Amygdala (tissue), 56 donors: ENCODE data around the gene TBR1.
A peak's percentile ranks its signal among the peaks of the same experiment; 100 is the strongest.

Experiments used
- DNase-seq, 56 donors: peaks; one replicate each; lab custom pipeline; 2025; lab: John Stamatoyannopoulos, UW

TBR1 gene

DNA sequence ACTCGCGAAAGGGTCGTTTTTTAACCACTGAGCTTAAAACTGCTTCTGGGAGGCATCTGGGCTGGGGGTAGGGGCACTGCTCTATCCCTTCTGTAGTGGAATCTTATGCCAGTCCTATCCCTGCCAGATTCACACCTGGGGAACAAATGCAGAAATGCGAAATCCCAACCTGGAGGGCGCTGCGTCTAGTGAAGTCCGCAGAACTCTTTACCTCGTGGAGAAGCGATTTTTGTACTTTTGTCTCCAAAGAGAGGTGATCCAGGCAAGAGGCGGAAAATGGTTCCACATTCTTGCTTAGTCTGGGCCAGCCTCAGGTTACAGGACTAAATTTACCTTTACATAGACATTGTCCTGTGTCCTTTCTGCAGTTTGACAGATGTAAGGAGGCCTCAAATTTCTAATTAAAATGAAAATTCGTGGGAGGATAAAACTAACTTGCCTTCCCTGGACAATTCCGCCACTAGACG is 10.4 kb downstream of the TBR1 start:
- DNase-seq, result no peak

DNA sequence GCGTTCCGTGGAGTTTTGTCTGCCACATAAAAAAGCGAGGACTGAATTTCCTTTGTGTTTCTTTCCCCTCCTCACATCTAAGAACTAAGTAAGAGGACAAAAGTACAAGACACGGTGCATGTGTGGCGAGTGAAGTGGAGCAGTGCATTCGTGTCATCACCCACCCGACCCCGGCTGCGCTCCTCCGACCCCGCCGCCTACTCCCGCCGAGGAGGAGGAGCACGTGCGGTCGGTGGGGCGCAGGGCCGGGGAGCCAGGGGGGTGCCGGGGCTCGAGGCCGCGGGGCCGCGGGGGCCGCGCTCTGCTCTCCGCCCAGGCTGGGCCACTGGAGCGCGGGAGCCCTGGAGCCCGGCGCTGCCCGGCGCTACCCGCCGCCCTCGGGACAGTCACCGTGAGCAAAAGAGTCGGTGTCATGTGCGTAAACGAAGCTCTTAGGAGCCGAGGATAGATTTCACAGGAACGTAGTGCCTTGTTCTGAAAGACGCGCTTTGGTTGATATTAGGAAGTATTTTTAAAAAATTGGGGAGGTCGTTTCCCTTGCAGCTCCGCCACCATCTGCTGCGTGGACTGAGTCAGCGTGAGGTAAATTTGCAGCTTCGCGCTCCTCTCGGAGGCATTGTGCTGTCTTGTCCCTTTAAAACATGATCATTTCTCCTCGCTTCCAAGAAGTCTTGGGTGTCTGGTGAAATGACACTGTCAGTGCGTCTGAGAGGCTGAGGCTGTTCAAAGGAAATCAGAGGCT is 11.0 kb downstream of the TBR1 start:
- DNase-seq, result peak in 3 of 56 donors; percentile 13 to 17 (median 15)

DNA sequence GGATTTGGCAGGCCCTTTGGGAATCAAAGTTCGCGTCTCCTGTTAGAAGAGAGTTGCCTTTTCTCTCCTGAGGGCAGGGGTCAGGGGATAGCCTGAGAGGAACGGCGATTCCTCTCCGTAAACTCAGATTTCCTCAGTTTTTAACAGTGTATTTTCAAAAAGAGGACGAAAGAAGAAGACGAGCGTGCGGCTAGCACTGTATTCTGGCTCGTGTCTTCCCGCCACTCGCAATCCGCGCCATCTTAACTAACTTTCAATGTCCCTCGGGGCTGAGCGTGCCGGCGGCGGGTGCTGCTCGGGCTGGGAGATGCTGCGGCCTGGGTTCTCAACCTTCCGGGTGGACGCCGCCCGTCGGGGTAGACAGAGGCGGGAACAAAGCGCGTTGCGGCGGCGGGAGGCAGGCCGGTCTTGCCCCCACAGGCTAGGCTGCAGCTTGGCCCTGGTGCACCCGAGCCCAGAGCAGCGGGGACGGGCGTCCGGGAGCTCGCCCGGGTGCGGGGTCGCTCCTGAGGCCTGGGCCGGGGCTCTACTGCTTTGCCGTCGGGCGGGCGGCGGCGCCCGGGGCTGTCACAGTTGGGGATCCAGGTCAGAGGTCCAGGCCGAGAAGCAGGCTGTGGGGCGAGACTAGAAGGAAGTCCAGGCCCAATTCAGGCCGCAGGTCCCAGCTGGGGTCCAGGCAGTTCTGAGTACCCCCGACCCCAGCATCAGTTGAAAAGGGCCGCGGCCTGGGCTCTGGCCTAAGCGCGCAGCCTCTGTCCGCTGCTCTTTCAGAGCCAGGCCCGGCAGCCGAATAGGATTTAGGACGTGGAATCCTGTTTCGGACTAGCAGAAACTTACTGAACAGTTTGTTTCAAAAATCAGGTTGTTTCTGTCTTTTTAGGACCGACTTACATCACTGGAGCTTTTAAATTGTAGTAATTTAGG is 11.8 kb downstream of the TBR1 start:
- DNase-seq, result no peak

DNA sequence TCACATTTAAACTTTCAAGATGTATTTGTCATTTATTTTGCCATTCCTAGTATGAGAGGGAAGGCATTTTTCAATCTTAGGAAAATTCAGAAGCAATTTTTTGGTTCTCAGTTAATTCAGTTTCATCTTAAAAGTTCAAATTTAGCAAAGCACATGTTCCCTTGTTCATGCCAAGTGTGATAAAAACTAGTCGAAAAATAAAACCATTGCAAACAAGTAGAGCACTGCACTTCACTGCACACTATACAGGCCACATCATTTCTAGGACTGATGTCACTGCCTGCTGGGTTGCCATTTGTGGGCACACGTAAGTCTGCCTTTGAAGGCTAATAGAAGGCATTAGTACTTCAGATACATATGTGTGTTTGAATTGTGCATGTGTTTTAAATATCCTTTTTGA is 14.3 kb downstream of the TBR1 start:
- DNase-seq, result no peak

DNA sequence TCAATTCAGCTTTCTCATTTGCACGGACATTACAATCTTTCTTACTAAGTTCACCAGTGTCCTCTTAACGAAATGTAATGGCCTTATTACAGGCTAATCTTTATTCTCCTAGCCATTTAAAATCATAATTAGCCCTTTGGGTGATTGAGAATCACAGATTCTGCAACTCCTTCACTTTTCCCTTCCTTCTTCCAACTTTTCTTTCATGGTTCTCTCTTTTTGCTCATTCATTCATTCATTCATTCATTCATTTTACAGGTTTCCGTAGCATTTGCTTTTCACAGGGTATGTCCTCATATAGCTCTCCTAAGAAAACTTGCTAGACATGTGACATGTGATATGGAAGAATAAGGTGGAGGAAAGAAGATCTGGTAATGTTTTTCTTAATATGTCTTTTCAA is 16.0 kb downstream of the TBR1 start:
- no peak for DNase-seq

DNA sequence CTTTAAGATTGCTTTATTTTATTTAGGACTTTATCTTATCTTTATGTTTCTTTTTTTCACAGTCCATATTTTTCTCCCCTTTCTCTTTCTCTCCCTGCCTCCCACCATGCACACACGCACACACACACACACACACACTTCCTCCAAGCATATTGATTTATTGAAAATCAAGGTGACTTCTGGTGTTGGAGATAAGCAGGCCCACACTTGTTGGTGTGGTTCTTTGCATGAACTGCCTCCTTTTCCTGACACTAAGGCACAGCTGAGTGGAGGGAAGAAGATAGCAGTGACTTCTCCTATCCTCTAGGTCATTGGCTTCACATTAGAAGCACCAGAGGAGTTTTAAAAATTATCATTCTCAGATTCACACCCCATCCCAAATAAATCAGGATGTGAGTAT is 18.0 kb downstream of the TBR1 start:
- no peak for DNase-seq

DNA sequence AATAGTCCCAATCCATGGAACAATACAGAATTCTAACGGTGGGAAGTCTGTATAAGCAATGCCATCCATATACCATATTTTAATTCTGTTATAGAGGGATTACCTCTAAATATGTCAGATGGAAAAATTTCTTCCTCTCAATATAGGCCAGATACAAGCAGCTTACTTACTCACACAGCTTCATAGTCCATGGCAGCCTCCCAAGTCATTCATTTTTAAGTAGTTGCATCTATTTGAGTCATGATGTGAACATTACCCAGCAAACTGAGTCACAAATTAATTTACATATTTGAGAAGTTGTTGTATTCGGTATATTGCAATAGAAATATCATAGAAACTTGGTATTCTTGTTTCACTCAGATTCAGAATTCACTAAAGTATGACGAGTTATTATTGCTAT is 20.3 kb downstream of the TBR1 start:
- DNase-seq, result no peak

DNA sequence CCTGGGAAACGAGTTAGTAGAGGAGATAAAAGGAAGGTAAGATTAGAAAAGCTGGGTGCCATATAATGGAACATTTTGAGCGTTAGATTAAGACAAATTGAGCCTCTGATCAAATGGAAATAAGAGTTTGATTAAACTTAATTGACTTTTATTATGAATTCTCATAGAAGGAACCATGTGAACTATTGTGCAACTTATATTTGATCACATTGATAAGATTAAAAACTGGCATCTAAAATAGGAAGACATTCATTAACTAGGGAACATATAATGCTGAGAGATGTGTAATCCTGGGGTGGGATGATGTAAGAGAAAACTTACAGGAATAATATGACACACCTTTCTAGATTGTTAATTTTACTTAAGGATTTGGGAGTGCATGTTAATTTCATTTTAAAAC is 22.5 kb downstream of the TBR1 start:
- DNase-seq, result no peak

DNA sequence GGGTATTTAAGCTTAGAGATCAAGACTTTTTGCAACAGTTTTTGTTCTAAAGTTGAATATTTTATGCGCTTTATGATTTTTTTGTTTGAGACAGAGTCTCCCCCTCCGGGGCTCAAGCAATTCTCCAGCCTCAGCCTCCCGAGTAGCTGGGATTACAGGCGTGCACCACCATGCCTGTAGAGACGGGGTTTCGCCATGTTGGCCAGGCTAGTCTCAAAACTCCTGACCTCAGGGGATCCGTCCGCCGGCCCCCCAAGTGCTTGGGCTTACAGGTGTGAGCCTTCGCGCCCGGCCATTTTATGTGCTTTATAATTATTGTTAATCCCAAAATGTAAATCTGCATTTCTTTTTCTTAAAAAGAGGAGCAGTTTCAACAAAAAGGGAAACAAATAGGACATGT is 29.0 kb downstream of the TBR1 start:
- DNase-seq, result no peak

DNA sequence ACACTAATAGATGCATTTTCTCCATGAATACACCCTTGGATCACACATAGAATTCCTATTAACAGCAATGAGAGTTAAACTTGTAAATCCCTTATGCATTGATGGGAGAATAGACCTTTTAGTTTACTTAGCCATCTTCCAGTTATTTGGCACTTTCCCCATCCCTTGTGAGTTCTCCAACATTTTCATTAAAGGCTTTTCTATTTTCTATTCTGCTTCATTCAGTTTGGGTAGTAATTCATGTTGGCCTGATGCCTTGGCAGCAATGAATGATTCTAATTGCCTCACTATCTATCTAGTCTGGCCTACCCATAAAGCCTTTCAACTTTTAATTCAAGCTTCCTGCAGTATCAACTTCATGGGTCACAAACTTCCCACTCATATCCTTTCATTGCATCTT is 32.3 kb downstream of the TBR1 start:
- DNase-seq, result no peak

DNA sequence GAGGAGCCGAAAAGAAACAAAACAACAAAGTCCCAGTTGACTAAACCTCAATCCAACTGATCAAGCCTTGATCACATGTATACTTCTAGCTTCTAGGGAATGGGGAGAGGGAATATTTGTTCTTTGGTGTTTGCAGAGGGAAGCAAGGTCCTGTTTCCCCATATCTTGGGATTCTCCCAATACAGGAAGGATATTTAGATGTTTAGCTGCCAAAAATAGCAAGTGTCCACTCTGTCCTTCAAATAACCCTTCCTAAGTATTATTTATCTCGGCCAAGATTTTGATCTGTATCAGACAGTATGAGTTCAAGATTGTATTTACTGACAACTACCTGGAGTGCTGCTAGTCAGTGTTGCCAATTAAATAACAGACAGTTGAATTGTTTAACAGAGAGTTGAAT is 55.5 kb downstream of the TBR1 start:
- no peak for DNase-seq

DNA sequence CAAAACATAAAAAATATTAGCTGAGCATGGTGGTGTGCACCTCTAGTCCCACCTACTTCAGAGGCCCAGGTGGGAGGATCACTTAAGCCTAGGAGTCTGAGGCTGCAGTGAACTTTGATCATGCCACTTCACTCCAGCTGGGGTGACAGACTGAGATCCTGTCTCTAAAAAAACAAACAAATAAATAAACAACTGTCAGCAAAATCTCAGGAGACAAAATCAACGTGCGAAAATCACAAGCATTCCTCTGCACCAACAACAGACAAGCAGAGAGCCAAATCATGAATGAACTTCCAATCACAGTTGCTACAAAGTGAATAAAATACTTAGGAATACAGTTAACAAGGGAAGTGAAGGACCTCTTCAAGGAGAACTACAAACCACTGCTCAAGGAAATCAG is 58.8 kb downstream of the TBR1 start:
- DNase-seq, result no peak
